ENCODE measurements around the gene EXOC3. TPM values are rescaled to one million over a fixed set of nuclear protein-coding genes. Genes with fewer than 3 reads are reported as not detected.
A peak's percentile ranks its signal among the peaks of the same experiment; 100 is the strongest.
"Not testable (repeated sequence)": the region's sequence is repeated elsewhere in the genome, so short reads cannot be mapped to it uniquely, and the experiment has no call there.

EXOC3 gene
- total RNA-seq, 1 experiment from 2014 or later: 52.4 TPM

DNA sequence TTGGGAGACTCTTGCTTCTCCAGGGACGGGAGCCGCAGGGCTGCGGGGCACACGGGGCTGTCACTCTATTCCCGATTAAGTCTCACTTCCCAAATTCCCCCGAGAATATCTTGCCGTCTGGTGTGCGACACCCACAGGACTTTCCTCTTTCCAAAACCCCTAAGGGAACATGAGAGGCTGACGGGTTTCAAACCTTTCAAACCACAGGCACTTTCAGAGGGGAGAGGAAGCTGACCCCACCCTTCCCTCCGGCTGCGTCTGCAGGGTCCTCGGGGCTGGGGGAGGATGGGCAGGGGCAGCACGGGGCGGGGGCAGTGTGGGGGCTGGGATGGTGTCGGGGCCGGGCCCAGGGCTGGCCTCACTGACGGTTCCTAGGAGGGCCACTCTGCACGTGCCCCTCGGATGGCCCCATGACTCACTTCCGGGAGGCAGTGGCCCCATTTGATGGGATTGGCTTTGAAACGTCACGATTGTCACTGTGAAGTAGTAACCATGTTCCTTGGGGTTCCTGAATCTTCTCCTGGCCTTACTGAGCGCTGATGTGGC lies 43.0 kb downstream of the EXOC3 start:
- ChIA-PET CTCF (no interaction called here), RAD21 (ENCODE audit: low non-redundant PET in 1 of 2, low total read pairs in 2 of 2, uncharacterized antibody in 2 of 2, unreplicated experiment in 2 of 2) (no interaction called here), POLR2A (no interaction called here)
- Histone ChIP-seq H3K4me2 (ENCODE audit: low read length) (0 out of 2 replicates have a peak overlapping the region, but pooled peaks have one; percentile 19), H3K9me3 (ENCODE audit: control insufficient read depth in 1 of 2, insufficient read depth in 1 of 2, low read depth in 1 of 2, low read length in 2 of 2) (no peaks in the 10 kb centered on the region), H3K27me3 (ENCODE audit: insufficient read depth, low read length) (no peaks in the 10 kb centered on the region), H2AFZ (ENCODE audit: low read depth, low read length, poor library complexity, severe bottlenecking) (no peak overlapping the region), H3K9me2 (ENCODE audit: insufficient read depth) (no peaks in the 10 kb centered on the region), H3K79me2 (ENCODE audit: insufficient read depth, low read length) (no peaks in the 10 kb centered on the region), H3K4me3 (replicated peaks in 1 of 2; ENCODE audit: low read depth in 1 of 2, low read length in 2 of 2) (no peak overlapping the region), H3K4me1 (ENCODE audit: control insufficient read depth in 1 of 2, insufficient read depth in 2 of 2, low read length in 2 of 2) (peaks cover 0 to 14% of the 10 kb centered on the region in 2 experiments; a peak in 3 of 4 replicates), H3K36me3 (ENCODE audit: control insufficient read depth in 1 of 2, insufficient read depth in 2 of 2, low read length in 2 of 2) (no peaks in the 10 kb centered on the region), H3K27ac (ENCODE audit: low read depth, low read length) (no peak overlapping the region), H4K20me1 (ENCODE audit: insufficient read depth) (no peaks in the 10 kb centered on the region), H3K9ac (ENCODE audit: low read length) (no peak overlapping the region)
- intact Hi-C loops (cut with micrococcal nuclease): no loop called here
- DNase-seq (ENCODE audit: low read depth, low spot score) (no peak), ATAC-seq (peak; percentile 27)
- TF ChIP-seq POLR2AphosphoS5 (IDR thresholded peaks at IDR 0.05; ENCODE audit: low read depth, low read length) (no peak), JUND (IDR thresholded peaks at IDR 0.05) (no peak), FOSL1 (IDR thresholded peaks at IDR 0.05; ENCODE audit: low read depth) (no peak), ELF1 (IDR thresholded peaks at IDR 0.05; ENCODE audit: borderline replicate concordance, low read depth) (no peak), ZNF274 (IDR thresholded peaks at IDR 0.05; ENCODE audit: low read depth, low read length) (no peak), EZH2 (IDR thresholded peaks at IDR 0.05) (no peak), CEBPB (IDR thresholded peaks at IDR 0.05; ENCODE audit: low read depth) (no peak), EZH2phosphoT487 (IDR thresholded peaks at IDR 0.05; ENCODE audit: borderline replicate concordance) (no peak), TCF7L2 (IDR thresholded peaks at IDR 0.05; ENCODE audit: borderline replicate concordance, extremely low read depth, insufficient read depth, insufficient read length) (no peak)
- TF ChIP-seq, protein P1, sequence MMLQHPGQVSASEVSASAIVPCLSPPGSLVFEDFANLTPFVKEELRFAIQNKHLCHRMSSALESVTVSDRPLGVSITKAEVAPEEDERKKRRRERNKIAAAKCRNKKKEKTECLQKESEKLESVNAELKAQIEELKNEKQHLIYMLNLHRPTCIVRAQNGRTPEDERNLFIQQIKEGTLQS (IDR thresholded peaks at IDR 0.05): no peak
- TF ChIP-seq, protein P2, sequence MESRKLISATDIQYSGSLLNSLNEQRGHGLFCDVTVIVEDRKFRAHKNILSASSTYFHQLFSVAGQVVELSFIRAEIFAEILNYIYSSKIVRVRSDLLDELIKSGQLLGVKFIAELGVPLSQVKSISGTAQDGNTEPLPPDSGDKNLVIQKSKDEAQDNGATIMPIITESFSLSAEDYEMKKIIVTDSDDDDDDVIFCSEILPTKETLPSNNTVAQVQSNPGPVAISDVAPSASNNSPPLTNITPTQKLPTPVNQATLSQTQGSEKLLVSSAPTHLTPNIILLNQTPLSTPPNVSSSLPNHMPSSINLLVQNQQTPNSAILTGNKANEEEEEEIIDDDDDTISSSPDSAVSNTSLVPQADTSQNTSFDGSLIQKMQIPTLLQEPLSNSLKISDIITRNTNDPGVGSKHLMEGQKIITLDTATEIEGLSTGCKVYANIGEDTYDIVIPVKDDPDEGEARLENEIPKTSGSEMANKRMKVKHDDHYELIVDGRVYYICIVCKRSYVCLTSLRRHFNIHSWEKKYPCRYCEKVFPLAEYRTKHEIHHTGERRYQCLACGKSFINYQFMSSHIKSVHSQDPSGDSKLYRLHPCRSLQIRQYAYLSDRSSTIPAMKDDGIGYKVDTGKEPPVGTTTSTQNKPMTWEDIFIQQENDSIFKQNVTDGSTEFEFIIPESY (IDR thresholded peaks at IDR 0.05; ENCODE audit: extremely low read depth, insufficient replicate concordance, low read length): no peak
- no TSS peak for BruUV-seq (replicated peaks)

DNA sequence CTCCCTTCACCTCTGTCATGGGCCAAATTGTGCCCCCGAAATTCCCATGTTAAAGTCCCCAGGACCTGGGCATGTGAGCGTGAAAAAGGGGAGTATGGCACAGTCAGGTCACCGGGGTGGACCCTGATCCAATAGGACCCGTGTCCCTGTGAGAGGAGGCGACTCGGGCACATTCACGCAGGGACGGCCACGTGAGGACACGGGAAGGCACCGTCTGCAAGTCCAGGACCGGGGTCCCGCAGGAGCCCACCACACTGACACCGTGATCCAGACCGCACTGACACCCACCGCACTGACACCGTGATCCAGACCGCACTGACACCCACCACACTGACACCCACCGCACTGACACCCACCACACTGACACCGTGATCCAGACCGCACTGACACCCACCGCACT lies 43.6 kb downstream of the EXOC3 start:
- H3K36me3 ChIP-seq (ENCODE audit: control insufficient read depth in 1 of 2, insufficient read depth in 2 of 2, low read length in 2 of 2); ATAC-seq; H3K79me2 ChIP-seq (ENCODE audit: insufficient read depth, low read length); BruUV-seq (replicated peaks); RAD21 ChIA-PET (ENCODE audit: low non-redundant PET in 1 of 2, low total read pairs in 2 of 2, uncharacterized antibody in 2 of 2, unreplicated experiment in 2 of 2); H3K9me3 ChIP-seq (ENCODE audit: control insufficient read depth in 1 of 2, insufficient read depth in 1 of 2, low read depth in 1 of 2, low read length in 2 of 2); CTCF ChIA-PET; H3K4me1 ChIP-seq (ENCODE audit: control insufficient read depth in 1 of 2, insufficient read depth in 2 of 2, low read length in 2 of 2); H3K27me3 ChIP-seq (ENCODE audit: insufficient read depth, low read length); H4K20me1 ChIP-seq (ENCODE audit: insufficient read depth); DNase-seq (ENCODE audit: low read depth, low spot score); intact Hi-C loops (cut with micrococcal nuclease); H3K4me3 ChIP-seq (replicated peaks in 1 of 2; ENCODE audit: low read depth in 1 of 2, low read length in 2 of 2); H3K27ac ChIP-seq (ENCODE audit: low read depth, low read length); H3K9ac ChIP-seq (ENCODE audit: low read length); H2AFZ ChIP-seq (ENCODE audit: low read depth, low read length, poor library complexity, severe bottlenecking); H3K9me2 ChIP-seq (ENCODE audit: insufficient read depth); POLR2A ChIA-PET: not testable (repeated sequence)
- H3K4me2 ChIP-seq (ENCODE audit: low read length): 0 out of 2 replicates have a peak overlapping the region, but pooled peaks have one; percentile 19
